HG02840 (cell line): ENCODE results near the gene GPR65.

Experiments used
- ATAC-seq: cut with Tn5 transposase; IDR thresholded peaks from one replicate; pipeline ENCODE4 v1.9.1; 2021; ENCODE audit warnings: mild to moderate bottlenecking, moderate library complexity, moderate number of reproducible peaks; ENCODE audit not compliant: unreplicated experiment, low FRiP score

The GPR65 gene, protein sequence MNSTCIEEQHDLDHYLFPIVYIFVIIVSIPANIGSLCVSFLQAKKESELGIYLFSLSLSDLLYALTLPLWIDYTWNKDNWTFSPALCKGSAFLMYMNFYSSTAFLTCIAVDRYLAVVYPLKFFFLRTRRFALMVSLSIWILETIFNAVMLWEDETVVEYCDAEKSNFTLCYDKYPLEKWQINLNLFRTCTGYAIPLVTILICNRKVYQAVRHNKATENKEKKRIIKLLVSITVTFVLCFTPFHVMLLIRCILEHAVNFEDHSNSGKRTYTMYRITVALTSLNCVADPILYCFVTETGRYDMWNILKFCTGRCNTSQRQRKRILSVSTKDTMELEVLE

DNA sequence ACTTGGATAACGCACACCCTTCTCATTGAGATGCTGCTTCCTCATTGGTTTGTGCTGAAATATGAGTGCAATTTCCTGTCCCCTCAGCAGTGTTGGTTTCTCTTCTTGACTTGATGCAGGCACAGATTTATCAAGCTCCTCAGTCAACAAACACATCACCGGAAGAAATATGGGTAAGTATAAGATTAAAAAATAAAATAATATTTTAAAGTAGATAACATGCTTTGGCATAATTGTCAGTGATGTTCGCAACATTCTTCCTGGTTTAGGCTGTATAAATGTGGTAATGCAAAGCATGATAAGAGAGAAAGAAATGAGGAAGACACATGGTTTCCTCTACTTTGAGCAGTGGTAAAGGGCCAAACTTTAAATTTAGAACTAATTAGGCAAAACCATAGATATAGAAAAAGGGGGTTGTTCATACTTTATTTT, at the start of gene GPR65:
GPR65 (plus strand) TSS at position 86 of the 432 bp plus-strand sequence. CDS start 5,713 bp downstream, outside the sequence.
- ATAC-seq = peak; percentile 70

DNA sequence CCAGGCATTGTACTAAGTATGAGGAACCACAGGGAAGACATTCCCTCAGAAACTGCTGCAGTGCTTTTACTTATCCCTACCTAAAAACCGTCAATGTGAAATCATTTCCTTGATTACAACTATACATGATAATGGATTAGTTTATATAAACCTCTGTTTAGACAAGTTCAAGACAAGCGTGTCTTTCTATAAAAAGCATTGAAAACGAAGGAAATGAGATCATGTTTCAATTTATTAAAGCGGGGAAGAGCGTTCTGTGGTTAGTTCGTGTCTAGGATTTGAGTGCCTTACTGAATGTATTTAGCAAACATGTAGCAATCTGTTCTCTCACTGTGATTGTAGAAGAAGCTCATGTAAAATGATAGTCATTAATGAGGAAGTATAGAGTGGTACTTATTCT, 49.4 kb upstream of the GPR65 start:
- ATAC-seq = no peak

DNA sequence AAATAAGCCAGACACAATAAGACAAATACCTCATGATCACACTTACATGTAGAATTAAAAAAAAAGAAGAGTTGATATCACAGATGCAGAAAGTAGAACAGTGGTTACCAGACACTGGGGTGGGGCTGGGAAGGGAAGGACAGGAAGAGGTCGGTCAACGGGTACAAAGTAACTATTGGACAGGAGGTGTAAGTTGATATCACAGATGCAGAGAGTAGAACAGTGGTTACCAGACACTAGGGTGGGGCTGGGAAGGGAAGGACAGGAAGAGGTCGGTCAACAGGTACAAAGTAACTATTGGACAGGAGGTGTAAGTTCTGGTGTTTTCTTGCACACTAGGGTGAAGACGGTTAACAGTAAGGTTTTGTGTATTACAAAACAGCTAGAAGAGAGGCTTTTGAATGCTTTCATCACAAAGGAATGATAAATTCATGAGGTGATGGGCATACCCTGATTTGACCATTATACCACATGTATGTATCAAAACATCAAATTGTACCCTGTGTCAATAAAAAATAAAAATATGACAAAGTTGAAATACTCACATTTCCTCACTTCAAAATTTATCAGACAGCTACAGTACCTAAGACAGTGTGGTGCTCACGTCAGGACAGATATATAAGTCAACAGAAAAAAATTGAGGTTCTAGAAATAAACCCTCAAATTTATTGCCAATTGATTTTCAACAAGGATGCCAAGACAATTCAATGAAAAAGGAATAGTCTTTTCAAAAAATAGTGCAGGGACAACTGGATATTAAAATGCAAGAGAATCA, 44.7 kb upstream of the GPR65 start:
- no peak for ATAC-seq

DNA sequence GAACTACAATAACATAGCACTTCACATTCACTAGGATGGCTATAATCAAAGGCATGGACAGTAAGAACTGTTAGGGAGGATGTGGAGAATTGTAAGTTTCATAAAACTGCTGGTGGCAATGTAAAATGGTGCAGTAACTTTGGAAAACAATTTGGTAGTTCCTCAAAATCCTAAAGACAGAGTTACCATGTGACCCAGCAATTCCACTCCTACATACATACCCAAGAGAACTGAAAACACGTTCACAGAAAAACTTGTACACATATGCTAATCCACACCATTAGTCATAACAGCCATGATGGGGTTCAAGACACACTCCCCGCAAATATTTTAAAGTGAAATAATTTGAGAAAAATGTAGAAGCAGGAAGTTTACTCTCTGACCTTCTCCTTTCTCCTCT, 43.7 kb upstream of the GPR65 start:
- ATAC-seq = no peak

DNA sequence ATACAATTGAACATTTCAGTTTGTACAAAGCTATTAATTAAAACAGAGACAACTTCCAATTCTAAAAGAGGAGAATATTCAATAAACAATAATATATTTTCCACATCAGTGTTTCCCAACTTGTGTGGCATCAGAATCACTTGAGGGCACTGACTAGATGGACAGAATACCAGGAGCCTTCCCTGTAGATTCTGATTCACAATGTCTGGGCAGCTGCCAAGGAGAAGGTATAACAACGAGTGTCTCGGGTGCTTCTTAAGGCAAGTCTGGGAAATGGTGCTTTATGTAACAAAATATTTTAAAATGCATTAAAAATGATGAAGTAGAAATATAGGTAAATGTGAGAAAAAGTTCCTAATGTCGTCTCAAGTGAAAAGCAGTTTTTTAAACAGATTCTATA, 38.1 kb upstream of the GPR65 start:
- ATAC-seq = no peak

DNA sequence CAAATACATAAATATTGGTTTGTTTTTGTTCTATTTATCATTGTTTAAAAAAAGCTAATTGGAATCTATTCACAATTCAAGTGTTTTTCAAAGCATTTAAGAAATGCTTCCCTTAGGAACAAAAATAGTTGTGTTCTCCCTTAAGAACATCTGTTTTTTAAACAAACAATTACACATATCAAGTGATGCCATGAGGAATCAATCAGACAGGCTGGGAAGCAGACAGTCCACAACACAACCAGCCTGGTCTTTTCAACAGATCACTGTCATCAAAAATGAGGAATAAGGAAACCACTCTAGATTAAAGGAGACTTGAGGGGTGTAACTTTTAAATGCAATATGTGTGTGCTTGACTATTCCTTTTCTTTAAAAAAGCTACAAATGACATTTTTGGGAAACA, 37.4 kb upstream of the GPR65 start:
- no peak for ATAC-seq

DNA sequence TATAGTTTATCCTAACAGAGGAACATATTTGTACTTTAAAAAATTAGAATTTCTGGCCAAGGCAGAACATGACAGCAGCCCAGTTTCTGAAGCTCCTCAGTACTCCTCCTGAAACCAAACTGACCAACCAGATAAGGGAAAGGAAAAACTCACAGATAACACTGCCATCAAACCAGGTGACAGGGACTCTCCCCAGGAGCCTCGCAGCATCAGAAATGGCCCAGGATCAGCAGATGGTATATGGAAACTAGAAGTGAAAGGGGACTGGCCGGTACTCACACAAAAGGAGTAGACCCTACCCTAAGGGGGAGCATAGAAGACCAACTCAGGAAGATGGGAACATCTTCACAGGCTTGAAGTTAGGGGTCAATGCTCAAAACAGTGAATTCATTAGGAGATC, 33.9 kb upstream of the GPR65 start:
- ATAC-seq = peak; percentile 81

DNA sequence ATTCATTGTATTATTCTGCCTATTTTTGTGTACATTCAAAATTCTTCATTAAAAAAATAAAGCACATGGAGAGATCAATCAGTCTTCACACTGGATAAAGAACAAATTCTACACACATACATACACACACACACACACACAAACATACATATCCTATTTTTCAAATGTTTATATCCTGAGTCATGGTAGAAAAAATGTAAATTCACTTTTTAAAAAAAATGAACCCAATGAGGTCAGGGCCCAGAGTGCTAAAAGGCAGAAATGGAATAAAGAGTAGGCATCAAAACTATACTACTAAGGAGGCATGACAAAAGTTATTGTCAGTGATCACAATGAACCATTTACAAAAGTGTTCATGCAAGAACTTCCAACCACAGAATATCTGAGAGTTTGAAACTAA, 29.3 kb upstream of the GPR65 start:
- ATAC-seq = no peak

DNA sequence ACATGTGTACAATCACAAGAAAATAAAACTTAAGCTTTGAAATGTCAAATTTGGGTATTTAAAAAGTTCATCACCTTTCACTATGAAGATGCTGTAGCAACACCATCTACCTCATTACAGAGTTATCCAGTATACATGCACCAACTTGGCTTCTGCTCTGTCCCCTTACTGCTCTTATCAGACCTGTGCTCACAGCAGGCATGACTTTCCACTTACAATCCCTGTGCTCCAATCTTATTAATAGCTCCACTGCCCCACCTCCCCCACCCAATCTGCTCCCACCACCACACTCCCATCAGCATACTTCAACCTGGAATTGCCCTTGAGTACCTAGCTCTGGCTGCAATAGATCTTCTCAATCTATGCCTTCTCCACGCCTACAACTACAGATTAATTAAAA, 25.2 kb upstream of the GPR65 start:
- ATAC-seq = no peak

DNA sequence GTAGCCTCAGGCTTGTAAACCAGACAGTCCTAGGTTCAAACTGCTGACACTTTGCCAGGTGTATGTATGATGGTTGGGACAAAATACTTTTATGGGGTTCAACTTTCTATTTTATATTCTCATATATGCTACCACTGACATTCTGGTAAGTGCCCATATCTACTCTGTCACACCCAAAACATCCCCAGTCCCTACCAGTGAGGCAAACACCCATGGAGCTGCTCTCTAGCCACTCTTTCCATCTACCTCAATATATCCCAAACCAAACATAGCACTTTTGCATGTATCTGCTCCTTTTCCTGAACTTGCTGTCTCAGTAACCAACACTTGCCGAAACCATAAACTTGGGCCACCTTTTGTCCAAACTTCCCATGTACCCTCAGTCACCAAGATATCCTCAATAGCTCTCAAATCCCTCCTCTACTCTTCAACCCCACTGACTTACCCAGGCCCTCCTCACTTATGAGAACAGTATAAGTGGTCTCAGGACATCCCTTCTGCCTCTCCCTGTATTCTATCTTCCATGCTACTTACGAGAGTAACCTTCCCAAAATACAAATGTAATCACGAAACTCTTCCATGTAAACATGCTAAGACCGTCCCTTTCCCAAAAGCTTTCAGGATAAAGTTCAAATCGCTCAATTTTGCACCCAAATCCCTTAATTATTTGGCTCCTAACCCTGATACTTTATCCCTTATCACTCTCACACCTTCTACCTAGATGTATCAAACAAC, 15.5 kb upstream of the GPR65 start:
- ATAC-seq = no peak

DNA sequence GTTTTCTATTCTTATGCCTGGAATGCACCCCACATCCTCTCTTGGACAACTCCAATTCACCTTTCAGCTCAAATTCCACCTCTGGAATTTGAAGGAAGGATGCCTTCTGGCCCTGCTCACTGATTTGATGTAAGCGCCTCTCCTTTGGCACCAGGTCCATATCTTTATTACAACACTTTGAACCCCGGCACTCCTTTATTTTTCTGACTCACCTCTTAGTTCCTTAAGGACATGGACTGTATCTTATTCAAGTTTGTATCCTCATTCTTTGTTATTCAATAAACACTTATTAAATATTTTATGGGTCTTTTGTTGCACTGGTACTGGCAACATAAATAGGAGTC, 15.0 kb upstream of the GPR65 start:
- ATAC-seq = no peak

DNA sequence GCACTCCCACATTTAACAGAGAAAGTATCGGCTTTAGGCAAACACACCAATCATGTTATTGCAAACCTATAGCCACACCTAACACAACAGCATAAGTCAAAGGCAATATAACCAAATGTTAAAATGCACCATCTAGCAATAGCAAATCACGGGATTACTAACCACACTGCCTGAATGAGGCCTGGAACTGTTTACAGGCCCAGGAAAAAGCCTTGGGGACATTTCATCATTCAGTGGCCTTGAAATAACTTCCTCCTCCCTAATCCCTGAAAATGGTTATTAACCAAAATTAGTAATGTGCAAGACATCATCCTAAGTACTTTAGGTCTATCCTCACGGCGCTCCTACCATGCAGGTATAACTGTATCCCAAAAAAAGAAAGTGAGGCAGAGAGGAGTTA, 14.3 kb upstream of the GPR65 start:
- ATAC-seq = no peak

DNA sequence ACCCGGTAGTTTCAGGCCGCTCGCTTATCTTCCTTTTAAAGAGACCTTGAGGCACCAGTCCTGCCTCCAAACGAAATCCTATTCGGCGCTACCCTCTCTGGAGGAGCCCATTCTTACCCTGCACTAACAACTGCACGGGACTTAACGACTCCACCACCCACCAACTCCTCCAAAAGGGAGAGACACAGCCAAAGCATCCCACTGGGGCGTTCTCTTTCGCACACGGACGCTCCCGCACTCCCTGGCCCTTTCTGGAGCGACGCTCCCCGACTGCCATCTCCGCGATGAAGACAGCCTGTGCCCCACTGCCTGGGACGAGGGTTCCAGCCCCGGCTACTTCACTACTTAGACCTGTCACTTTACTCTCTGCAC, 12.6 kb upstream of the GPR65 start:
- ATAC-seq = no peak

DNA sequence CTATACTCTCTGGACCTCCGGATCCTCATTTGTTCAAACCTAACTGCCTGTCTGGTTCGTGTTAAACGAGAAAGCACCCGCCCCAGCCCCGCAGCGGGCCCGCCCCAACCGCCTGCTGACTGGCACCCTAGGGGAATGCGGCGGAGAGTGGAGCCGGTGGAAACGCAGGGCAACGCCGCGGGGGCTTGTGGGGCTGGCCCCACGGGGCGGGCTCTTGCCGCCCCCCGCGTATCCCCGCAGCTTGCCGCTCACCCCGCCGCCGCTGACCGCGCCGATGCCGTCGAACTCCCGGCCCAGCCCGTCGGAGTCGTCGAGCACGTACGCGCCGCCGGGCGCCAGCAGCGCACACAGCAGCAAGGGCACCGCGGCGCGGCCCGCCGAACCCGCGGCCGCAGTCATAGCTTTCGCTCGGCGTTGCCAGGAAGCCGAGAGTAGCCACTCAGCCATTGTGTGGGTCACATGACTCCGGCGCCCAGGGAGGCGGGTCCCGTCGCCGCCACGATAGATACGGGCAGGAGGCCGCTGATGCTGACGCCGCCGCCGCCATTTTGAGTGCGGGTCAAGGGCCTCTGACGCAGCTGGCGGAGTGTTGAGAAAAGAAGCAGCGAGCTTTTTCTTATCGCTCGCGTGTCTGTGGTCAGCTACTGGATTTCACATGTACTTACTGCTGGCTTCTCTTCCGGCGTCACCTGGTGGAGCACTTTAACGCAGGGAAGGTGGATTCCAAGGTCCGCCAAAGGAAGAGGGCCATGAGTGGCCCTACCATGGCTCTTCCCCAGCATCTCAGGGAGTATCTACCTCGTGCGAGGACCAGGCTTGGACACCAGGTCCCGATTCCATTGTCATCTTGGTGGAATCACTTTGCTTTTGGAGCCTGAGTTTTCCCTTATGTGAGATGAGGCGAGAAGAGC, 12.0 kb upstream of the GPR65 start, which contains the start of gene GALC:
GALC (minus strand) TSS at position 465 of the 911 bp plus-strand sequence; CDS start at position 447, 18 bp downstream.
- peak; percentile 91 for ATAC-seq

DNA sequence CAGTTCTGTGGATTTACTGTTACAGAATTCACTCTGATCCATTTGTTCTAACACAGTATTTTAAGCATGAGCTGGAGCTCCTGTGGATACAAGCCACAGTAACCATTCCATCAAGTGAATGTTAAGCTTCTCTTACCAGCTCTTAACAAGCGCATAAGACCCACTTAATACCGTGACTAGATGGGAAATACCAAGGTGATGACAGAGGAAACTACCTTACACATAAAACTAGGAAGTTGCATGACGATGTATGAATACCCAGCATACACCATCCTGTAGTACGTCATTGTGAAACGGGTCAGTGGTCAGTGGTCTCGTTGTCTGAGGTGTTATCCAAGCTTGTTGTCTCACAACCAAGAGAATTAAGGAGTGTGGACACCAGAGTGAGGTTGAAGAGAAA, 10.0 kb upstream of the GPR65 start:
- no peak for ATAC-seq

DNA sequence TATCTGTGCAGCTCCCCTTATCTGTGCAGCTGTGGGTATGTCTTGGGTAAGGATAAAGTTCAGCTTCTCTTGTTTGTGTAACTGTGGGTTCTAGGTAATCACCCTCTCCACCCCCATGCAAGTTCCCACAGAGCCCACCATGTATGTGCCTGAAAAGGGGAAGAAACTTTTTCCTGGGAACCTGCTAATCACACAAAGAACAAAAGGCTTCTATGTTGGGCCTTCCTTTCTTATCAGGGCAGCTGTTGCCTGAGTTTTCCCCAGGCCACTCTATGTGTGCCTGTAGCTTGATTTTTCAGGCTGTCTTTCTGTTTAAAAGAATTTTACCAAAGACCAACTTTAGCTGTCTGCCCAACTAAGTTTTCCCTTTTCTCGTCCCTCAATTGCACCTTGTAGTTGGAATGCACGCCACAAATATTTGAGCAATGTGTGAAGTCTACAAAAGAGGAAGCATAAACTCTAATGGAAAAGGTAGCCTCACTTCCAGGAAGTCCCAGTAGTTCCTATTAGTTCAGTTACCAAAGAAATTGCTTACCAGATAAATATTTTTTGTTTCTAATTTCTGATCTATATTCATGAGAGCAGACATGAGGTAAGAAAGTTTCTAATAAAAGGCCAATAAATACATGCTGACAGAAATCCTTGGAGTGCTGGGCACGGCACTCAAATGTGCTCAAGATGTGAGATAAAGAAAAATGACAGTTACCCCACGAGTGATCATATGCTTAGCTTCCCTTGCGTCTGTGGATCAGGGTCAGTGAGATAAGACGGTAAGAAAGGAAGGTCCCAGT, 9.2 kb upstream of the GPR65 start:
- no peak for ATAC-seq

DNA sequence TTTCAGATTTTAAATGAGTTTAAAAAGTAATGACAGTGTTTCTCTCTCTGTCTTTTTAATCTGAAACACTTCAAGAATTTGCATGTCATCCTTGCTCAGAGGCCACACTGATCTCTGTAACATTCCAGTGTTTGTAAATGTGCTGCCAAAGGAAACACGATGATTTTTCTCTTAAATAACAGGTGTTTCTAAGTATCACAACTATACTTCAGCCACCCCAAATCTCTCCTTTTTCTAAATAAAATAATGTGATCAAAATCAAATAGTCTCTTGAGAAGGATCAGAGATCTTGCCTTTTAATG, 8.7 kb upstream of the GPR65 start:
- no peak for ATAC-seq

DNA sequence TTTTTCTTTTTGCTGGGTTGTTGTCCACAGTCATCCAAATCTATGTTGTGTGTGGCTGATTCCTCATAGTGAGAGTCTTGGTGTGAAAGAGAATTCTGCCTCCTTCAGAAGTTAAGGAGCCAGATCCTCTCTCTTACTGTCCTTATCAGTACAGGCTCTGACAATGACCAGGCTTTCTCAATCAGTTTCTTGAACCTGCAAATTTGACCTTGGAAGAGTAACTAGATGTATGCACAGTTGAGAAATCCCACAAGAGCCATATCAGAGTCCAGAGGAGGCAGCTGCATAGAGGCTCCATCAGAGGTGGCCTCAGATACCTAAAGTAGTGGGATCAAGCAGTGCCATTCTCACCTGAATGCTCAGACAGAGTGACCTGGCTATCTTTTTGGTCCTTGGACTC, 6.5 kb upstream of the GPR65 start:
- ATAC-seq = no peak

DNA sequence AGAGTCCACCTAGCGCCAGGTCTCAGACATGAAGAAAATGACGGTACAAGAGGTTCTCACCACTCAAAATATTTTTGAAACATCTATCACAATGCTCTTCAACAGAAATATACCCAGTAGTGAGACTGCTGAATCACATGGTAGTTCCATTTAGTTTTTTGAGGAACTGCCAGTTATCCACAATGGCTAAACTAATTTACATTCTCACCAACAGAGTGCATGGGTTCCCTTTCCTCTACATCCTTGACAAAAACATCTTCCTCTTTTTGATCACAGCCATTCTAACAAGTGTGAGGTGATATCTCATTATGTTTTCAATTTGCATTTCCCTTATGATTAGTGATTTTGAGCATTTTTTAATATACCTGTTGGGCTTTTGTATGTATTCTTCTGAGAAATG, 5.7 kb upstream of the GPR65 start:
- ATAC-seq = no peak
